ENCODE measurements around the gene IRF8. TPM values are rescaled to one million over a fixed set of nuclear protein-coding genes. Genes with fewer than 3 reads are reported as not detected.

Gene IRF8
- total RNA-seq, 1 experiment from 2014 or later, result 5.0 TPM

DNA sequence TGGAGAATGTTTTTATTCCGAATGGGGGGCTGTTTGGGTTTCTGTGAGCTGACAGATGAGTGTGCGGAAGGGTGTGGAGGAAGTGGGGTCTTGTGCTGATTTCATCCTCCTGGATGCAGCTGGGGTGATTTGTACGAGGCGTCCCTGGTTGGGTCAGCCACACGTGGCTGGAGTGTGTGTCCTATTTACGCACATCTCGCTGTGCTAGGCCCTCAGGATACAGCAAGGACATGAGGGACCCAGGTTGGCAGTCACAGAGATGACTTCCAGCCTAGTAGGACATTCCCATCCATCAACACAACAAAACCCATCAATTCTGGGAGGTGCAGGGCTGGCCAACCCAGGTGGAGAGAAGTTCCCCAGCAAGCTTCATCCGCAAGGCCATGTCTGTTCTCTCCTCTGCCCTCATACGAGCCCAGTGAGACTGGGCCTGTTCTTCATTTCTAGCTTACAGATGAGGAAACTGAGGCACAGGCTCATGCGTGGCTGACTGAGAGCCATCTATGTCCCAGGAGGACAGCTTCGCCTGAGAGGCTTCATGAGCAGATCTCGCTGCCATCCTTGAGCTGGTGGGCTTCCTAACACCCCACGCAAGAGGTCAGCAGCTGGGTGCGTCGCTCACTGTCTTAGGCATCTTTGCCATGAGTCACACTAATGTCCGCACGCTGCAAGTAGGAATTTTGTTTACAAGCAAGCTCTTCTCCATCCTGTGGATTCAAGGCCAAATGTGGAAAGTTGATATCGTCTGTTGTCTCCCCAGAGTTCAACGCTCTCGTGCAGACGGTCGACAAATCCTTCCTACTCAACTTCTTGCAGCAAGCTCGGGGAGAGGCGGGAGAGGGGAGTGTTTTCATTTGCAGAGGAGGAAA is 24.4 kb downstream of the IRF8 start:
- intact Hi-C loops (cut with micrococcal nuclease; ENCODE audit: unreplicated experiment), result no loop called here
- CTCF ChIA-PET, result interaction anchor here (0.6 to 1.3 kb wide), 2 partner anchors 17 to 807 kb away, joined by 3 to 5 read pairs; no protein-coding TSS in a partner anchor
- no peak overlapping the region for H3K4me3 Mint-ChIP-seq (ENCODE audit: low read depth, unreplicated experiment)
- H3K36me3 Mint-ChIP-seq (ENCODE audit: insufficient read depth, unreplicated experiment), result peaks cover 3% of the 10 kb centered on the region
- H3K27ac Mint-ChIP-seq (ENCODE audit: unreplicated experiment), result no peak overlapping the region
- H3K27me3 Mint-ChIP-seq (ENCODE audit: unreplicated experiment), result no peaks in the 10 kb centered on the region
- no TSS peak for BruUV-seq (replicated peaks)
- no peak for TF ChIP-seq CTCF (IDR thresholded peaks at IDR 0.05; ENCODE audit: unreplicated experiment)
- H3K4me1 Mint-ChIP-seq (ENCODE audit: low read depth, unreplicated experiment), result no peaks in the 10 kb centered on the region
- no peaks in the 10 kb centered on the region for H3K9me3 Mint-ChIP-seq (ENCODE audit: low read depth, unreplicated experiment)
- no peak for DNase-seq

- no peaks in the 10 kb centered on the region for H3K9me3 Mint-ChIP-seq (ENCODE audit: low read depth, unreplicated experiment)
- intact Hi-C loops (cut with micrococcal nuclease; ENCODE audit: unreplicated experiment), result no loop called here
- TF ChIP-seq CTCF (IDR thresholded peaks at IDR 0.05; ENCODE audit: unreplicated experiment), result no peak
- no peak overlapping the region for H3K27ac Mint-ChIP-seq (ENCODE audit: unreplicated experiment)
- H3K4me1 Mint-ChIP-seq (ENCODE audit: low read depth, unreplicated experiment), result peaks cover 8% of the 10 kb centered on the region
- no peak overlapping the region for H3K4me3 Mint-ChIP-seq (ENCODE audit: low read depth, unreplicated experiment)
- BruUV-seq (replicated peaks), result no TSS peak
- DNase-seq, result no peak
- CTCF ChIA-PET, result interaction anchor here (0.9 kb wide), 1 partner anchor 46 kb away, joined by 3 read pairs; no protein-coding TSS in a partner anchor
- peaks cover 8% of the 10 kb centered on the region for H3K36me3 Mint-ChIP-seq (ENCODE audit: insufficient read depth, unreplicated experiment)
- no peaks in the 10 kb centered on the region for H3K27me3 Mint-ChIP-seq (ENCODE audit: unreplicated experiment)
These were observed 25.7 kb downstream of the IRF8 start for GRCh38 chr16:85924675-85925074.

DNA sequence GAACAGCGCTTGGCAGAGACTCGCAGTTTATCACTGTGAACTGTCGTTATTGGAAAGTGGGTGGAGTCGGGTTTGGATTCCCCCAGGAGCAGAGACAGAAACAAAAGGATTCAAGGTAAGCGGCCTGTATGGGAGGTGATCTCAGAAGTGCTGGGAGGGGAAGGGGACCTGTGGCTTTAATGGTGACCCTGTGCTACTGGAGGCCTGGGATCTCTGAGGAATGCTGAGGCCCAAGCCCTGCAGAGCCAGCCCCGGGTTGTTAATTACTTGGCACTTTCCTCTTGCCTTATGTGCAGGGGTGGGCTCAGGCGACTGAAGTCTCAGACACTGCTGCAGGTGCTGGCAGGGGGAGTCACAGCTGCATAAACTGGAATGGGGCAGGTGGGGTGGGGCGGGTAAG is 27.4 kb downstream of the IRF8 start:
- no peak for DNase-seq
- H3K27ac Mint-ChIP-seq (ENCODE audit: unreplicated experiment), result no peak overlapping the region
- CTCF ChIA-PET, result no interaction called here
- BruUV-seq (replicated peaks), result no TSS peak
- TF ChIP-seq CTCF (IDR thresholded peaks at IDR 0.05; ENCODE audit: unreplicated experiment), result no peak
- intact Hi-C loops (cut with micrococcal nuclease; ENCODE audit: unreplicated experiment), result no loop called here
- H3K36me3 Mint-ChIP-seq (ENCODE audit: insufficient read depth, unreplicated experiment), result peaks cover 10% of the 10 kb centered on the region
- no peaks in the 10 kb centered on the region for H3K27me3 Mint-ChIP-seq (ENCODE audit: unreplicated experiment)
- H3K9me3 Mint-ChIP-seq (ENCODE audit: low read depth, unreplicated experiment), result no peaks in the 10 kb centered on the region
- H3K4me1 Mint-ChIP-seq (ENCODE audit: low read depth, unreplicated experiment), result peaks cover 16% of the 10 kb centered on the region
- H3K4me3 Mint-ChIP-seq (ENCODE audit: low read depth, unreplicated experiment), result no peak overlapping the region

DNA sequence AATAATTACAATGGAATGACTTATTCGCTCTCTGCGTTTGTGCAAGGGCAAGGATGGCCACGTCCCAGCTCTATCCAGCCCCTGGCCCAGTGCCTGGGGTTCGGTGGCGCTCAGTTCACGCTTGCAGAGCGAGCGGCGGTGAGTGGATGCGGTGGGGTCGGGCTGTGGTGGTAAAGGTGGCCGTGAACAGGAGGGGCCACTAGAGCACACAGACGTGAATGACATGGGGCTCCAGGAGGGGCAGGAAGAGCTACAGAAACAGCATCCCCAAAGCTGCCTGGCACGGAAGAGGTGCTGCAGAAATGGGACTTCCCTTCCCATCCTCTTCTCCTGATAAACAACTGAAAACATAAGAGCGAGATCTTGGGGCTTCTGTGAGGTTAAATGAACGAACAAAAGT is 28.4 kb downstream of the IRF8 start:
- Mint-ChIP-seq H3K4me3 (ENCODE audit: low read depth, unreplicated experiment) (no peak overlapping the region), H3K36me3 (ENCODE audit: insufficient read depth, unreplicated experiment) (peaks cover 10% of the 10 kb centered on the region), H3K27me3 (ENCODE audit: unreplicated experiment) (no peaks in the 10 kb centered on the region), H3K4me1 (ENCODE audit: low read depth, unreplicated experiment) (peaks cover 16% of the 10 kb centered on the region), H3K27ac (ENCODE audit: unreplicated experiment) (no peak overlapping the region), H3K9me3 (ENCODE audit: low read depth, unreplicated experiment) (no peaks in the 10 kb centered on the region)
- DNase-seq, result no peak
- intact Hi-C loops (cut with micrococcal nuclease; ENCODE audit: unreplicated experiment), result no loop called here
- CTCF ChIA-PET, result no interaction called here
- no peak for TF ChIP-seq CTCF (IDR thresholded peaks at IDR 0.05; ENCODE audit: unreplicated experiment)
- BruUV-seq (replicated peaks), result no TSS peak

Measured in Calu3 (cell line).